Upper lobe of right lung (tissue), 1 donor: Measurements from ENCODE around the gene MAP7. TPM values are rescaled to one million over a fixed set of nuclear protein-coding genes. Genes with fewer than 3 reads are reported as not detected.

Experiments
- ATAC-seq: fragments of 200-7000 bp; cut with Tn5 transposase; one replicate; pipeline ENCODE4 v1.9.1; 2020; ENCODE audit warnings: mild to moderate bottlenecking, moderate library complexity
- DNase-seq: peaks from one replicate; pipeline ENCODE4 v3.0.0-alpha.2; 2020
- H3K27ac ChIP-seq: fragments of 200-600 bp; one replicate; pipeline ENCODE4 v1.8.0; 2022
- H3K27me3 ChIP-seq: fragments of 200-600 bp; one replicate; pipeline ENCODE4 v1.8.0; 2022; ENCODE audit warnings: mild to moderate bottlenecking
- H3K36me3 ChIP-seq: fragments of 200-600 bp; one replicate; pipeline ENCODE4 v1.8.0; 2022
- H3K4me1 ChIP-seq: fragments of 200-600 bp; one replicate; pipeline ENCODE4 v1.8.0; 2022
- H3K4me3 ChIP-seq: fragments of 200-600 bp; one replicate; pipeline ENCODE4 v1.8.0; 2022; ENCODE audit warnings: mild to moderate bottlenecking
- H3K9me3 ChIP-seq: fragments of 200-600 bp; one replicate; pipeline ENCODE4 v1.8.0; 2022
- intact Hi-C: fragments of 100-400 bp; cut with DNase I; formaldehyde crosslinking; loops from one replicate; pipeline ENCODE4 v1.11.0; 2022
- total RNA-seq: library from RNA; stranded (reverse); fragmentation: NEBNext Ultra II Directional; extraction: Animal tissue kit (Norgen Biotek cat#: 25700); gene quantifications from one replicate; pipeline ENCODE4 v1.2.1, GENCODE V29; 2021
- TF ChIP-seq, protein P1 (sequence below): fragments of 200-600 bp; IDR thresholded peaks from one replicate; pipeline ENCODE4 v1.8.0; 2022; ENCODE audit warnings: antibody characterized with exemption
- donor health status: DM: no; HTN: yes; CAD: no; lungs with severe emphysema.

The MAP7 gene
- total RNA-seq, 1 donor from 2014 or later: 23.2 TPM

DNA sequence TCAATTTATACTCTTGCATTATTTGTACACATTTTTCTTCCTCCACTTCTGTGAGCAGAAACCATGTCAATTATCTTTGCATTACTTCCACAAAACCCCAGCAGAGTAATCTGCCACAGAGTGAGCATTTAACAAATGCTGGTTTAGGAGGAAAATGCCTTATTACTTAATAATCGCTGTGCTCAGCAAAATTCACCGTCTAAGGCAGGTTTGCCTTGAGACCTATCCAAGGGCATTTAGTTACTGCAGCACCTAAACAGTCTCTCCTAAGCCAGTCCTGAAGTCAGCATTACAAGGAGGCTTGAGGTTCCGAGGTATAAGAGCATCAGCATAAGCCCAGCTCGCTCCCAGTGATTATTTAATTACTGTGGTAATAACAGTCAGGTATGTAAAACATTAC lies 28.3 kb downstream of the MAP7 start:
- H3K4me3 ChIP-seq: no peak overlapping the region
- H3K9me3 ChIP-seq: no peaks in the 10 kb centered on the region
- TF ChIP-seq, protein P1, sequence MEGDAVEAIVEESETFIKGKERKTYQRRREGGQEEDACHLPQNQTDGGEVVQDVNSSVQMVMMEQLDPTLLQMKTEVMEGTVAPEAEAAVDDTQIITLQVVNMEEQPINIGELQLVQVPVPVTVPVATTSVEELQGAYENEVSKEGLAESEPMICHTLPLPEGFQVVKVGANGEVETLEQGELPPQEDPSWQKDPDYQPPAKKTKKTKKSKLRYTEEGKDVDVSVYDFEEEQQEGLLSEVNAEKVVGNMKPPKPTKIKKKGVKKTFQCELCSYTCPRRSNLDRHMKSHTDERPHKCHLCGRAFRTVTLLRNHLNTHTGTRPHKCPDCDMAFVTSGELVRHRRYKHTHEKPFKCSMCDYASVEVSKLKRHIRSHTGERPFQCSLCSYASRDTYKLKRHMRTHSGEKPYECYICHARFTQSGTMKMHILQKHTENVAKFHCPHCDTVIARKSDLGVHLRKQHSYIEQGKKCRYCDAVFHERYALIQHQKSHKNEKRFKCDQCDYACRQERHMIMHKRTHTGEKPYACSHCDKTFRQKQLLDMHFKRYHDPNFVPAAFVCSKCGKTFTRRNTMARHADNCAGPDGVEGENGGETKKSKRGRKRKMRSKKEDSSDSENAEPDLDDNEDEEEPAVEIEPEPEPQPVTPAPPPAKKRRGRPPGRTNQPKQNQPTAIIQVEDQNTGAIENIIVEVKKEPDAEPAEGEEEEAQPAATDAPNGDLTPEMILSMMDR: no peak
- no peak for DNase-seq
- H3K27ac ChIP-seq: no peak overlapping the region
- intact Hi-C loops: no loop called here
- H3K36me3 ChIP-seq: no peaks in the 10 kb centered on the region
- H3K4me1 ChIP-seq: no peaks in the 10 kb centered on the region
- H3K27me3 ChIP-seq: no peaks in the 10 kb centered on the region
- no peak for ATAC-seq

DNA sequence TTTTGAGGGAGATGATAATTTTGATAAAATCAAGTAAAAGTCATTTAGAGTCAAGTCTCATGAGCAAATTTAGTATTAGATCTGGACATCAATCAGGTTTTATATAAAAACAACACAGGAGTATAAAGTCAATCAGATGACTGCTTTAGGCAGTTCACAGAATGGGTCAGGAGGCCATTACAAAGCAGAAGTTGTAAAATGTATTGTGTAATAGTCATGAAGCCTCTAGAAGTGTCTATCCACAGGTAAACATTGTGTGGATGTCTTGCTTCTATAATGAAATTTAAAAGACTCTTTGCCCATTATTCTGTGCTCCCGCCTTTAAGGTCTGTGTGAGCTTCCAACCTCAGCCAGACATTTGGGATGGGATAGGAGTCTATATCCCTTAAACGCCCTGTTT lies 28.8 kb downstream of the MAP7 start:
- Histone ChIP-seq H3K4me1 (no peaks in the 10 kb centered on the region), H3K4me3 (no peak overlapping the region), H3K36me3 (no peaks in the 10 kb centered on the region), H3K9me3 (no peaks in the 10 kb centered on the region), H3K27ac (no peak overlapping the region), H3K27me3 (no peaks in the 10 kb centered on the region)
- ATAC-seq (no peak), DNase-seq (no peak)
- TF ChIP-seq, protein P1: no peak
- intact Hi-C loops: no loop called here

DNA sequence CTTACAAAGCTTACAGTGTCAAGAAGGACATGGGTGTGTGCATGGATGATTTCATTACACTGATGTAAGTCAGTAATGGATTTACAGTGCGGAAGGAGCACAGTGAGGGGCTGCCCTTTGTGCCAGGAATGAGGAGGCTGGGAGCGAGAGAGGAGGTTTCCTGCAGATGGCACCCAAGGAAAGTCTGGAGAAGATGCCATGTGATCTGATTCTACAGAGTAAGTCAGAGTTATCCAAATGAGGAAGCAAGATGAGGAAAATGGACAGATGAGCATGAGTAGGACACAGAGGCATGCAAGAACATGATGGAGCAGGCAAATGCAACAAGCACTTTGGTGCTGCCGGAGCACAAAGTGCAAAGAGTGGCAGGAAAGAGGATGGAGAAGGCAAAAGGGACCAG lies 29.7 kb downstream of the MAP7 start:
- Histone ChIP-seq H3K36me3 (no peaks in the 10 kb centered on the region), H3K27me3 (no peaks in the 10 kb centered on the region), H3K9me3 (no peaks in the 10 kb centered on the region), H3K27ac (no peak overlapping the region), H3K4me3 (no peak overlapping the region), H3K4me1 (no peaks in the 10 kb centered on the region)
- ATAC-seq: no peak
- no peak for DNase-seq
- intact Hi-C loops: no loop called here
- TF ChIP-seq, protein P1: no peak

DNA sequence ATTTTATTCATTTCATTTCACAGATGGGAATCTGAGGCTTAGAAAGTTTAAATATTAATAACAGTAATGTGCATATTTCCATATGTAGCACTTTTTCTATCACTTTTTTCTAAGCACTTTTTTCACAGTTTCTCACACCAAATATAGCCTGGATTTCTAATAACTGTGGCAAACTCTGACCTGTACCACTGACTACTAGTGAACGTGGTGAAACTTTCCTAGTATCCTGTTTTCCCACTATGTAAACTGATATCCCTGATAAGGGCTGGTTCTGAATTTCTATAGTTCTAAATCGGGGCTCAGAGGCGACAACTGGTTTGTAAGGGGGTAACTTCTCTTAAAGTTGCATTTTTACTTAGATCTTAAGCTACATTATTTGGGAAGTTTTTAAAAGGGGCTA lies 32.6 kb downstream of the MAP7 start:
- ATAC-seq: no peak
- Histone ChIP-seq H3K4me1 (no peaks in the 10 kb centered on the region), H3K36me3 (no peaks in the 10 kb centered on the region), H3K27me3 (no peaks in the 10 kb centered on the region), H3K27ac (no peak overlapping the region), H3K9me3 (no peaks in the 10 kb centered on the region), H3K4me3 (no peak overlapping the region)
- intact Hi-C loops: no loop called here
- no peak for DNase-seq
- TF ChIP-seq, protein P1: no peak

DNA sequence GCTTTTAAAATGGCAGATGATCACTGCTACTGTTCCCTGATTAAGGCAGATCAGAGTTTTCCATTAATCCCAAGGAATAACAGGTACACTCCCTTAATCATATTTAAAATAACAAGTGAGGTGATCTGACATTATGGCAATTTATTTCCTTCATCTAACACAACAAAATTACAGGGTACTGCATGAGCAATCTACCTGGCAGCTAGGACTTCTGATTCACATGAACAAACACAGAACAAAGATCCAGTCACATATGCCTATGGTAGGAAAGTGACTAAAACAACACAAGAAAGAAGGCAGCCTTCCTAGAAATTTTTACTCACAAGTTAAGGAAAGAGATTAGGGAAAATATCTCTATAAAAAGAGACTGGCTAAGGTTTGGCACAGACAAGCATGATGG lies 33.2 kb downstream of the MAP7 start:
- Histone ChIP-seq H3K4me3 (no peak overlapping the region), H3K4me1 (no peaks in the 10 kb centered on the region), H3K9me3 (no peaks in the 10 kb centered on the region), H3K27ac (no peak overlapping the region), H3K36me3 (no peaks in the 10 kb centered on the region), H3K27me3 (no peaks in the 10 kb centered on the region)
- TF ChIP-seq, protein P1: no peak
- ATAC-seq: no peak
- intact Hi-C loops: no loop called here
- DNase-seq: no peak

DNA sequence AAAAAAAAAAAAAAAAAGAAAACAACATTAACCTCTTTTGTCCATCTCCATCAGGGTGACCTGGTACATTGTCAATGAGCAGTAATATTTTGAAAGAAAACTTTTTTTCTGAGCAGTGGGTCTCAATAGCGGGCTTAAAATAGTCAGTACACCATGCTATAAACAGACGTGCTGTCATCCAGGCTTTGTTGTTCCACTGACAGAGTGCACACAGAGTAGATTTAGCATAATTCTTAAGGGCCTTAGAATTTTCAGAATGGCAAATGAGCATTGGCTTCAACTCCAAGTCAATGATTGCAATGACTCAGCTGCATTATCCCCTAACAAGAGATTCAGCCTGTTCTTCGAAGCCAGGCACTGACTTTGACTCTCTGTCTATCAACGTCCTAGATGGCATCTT lies 35.6 kb downstream of the MAP7 start:
- Histone ChIP-seq H3K27me3 (no peaks in the 10 kb centered on the region), H3K4me3 (no peak overlapping the region), H3K4me1 (no peaks in the 10 kb centered on the region), H3K27ac (no peak overlapping the region), H3K9me3 (no peaks in the 10 kb centered on the region), H3K36me3 (no peaks in the 10 kb centered on the region)
- TF ChIP-seq, protein P1: no peak
- intact Hi-C loops: no loop called here
- DNase-seq (no peak), ATAC-seq (no peak)
